GM21723 (cell line): ENCODE measurements around the gene RSRC1.
"Not testable (repeated sequence)": the region's sequence is repeated elsewhere in the genome, so short reads cannot be mapped to it uniquely, and the experiment has no call there.

Experiments used
- ATAC-seq: cut with Tn5 transposase; IDR thresholded peaks from one replicate; pipeline ENCODE4 v1.9.1; 2021; ENCODE audit warnings: mild to moderate bottlenecking, moderate library complexity; ENCODE audit not compliant: unreplicated experiment

The RSRC1 gene

GRCh38 chr3:158220575-158220974 is 110.7 kb downstream of the RSRC1 start:
- ATAC-seq, result no peak

GRCh38 chr3:158221426-158221825 is 111.5 kb downstream of the RSRC1 start:
- ATAC-seq, result no peak

GRCh38 chr3:158226429-158226828 is 116.5 kb downstream of the RSRC1 start:
- no peak for ATAC-seq

GRCh38 chr3:158228942-158229341 is 119.1 kb downstream of the RSRC1 start:
- not testable (repeated sequence) for ATAC-seq

GRCh38 chr3:158233791-158234190 is 123.9 kb downstream of the RSRC1 start:
- ATAC-seq, result no peak

GRCh38 chr3:158244274-158244673 is 134.4 kb downstream of the RSRC1 start:
- no peak for ATAC-seq

- no peak for ATAC-seq
Observed at GRCh38 chr3:158247288-158247687, 137.4 kb downstream of the RSRC1 start.

GRCh38 chr3:158248261-158248660 is 138.4 kb downstream of the RSRC1 start:
- ATAC-seq, result no peak

GRCh38 chr3:158249183-158249582 is 139.3 kb downstream of the RSRC1 start:
- ATAC-seq, result peak; percentile 82

- no peak for ATAC-seq
Observed at GRCh38 chr3:158258619-158259018, 148.7 kb downstream of the RSRC1 start.

GRCh38 chr3:158260392-158260791 is 150.5 kb downstream of the RSRC1 start:
- ATAC-seq, result no peak

GRCh38 chr3:158261371-158261991 is 151.6 kb downstream of the RSRC1 start:
- ATAC-seq, result no peak

GRCh38 chr3:158264894-158265293 is 155.0 kb downstream of the RSRC1 start:
- ATAC-seq, result no peak

- no peak for ATAC-seq
Observed at GRCh38 chr3:158267015-158267414, 157.1 kb downstream of the RSRC1 start.

GRCh38 chr3:158269942-158270341 is 160.1 kb downstream of the RSRC1 start:
- no peak for ATAC-seq

- ATAC-seq, result no peak
Observed at GRCh38 chr3:158272081-158272480, 162.2 kb downstream of the RSRC1 start.

GRCh38 chr3:158273656-158274055 is 163.8 kb downstream of the RSRC1 start:
- ATAC-seq, result no peak

- ATAC-seq, result no peak
Observed at GRCh38 chr3:158278187-158278586, 168.3 kb downstream of the RSRC1 start.

- no peak for ATAC-seq
Observed at GRCh38 chr3:158279609-158280008, 169.7 kb downstream of the RSRC1 start.

GRCh38 chr3:158295771-158296170 is 185.9 kb downstream of the RSRC1 start:
- no peak for ATAC-seq

GRCh38 chr3:158297940-158298339 is 188.1 kb downstream of the RSRC1 start:
- ATAC-seq, result no peak

- no peak for ATAC-seq
Observed at GRCh38 chr3:158308236-158308928, 198.5 kb downstream of the RSRC1 start.
